NCI-H2081 treated with DMSO at 0.1 percent for 48 hours (cell line): ENCODE results near the gene NFATC1.

ENCODE experiments used
- DNase-seq: peaks from one replicate; lab custom pipeline; 2025; lab: John Stamatoyannopoulos, UW

The NFATC1 gene

GRCh38 chr18:79572848-79573451, 177.2 kb downstream of the NFATC1 start:
- DNase-seq = no peak

- no peak for DNase-seq
These were observed 178.3 kb downstream of the NFATC1 start for GRCh38 chr18:79573921-79574491.

- DNase-seq = no peak
These were observed 179.3 kb downstream of the NFATC1 start for GRCh38 chr18:79574938-79575525.

- no peak for DNase-seq
These were observed 180.4 kb downstream of the NFATC1 start for GRCh38 chr18:79575891-79576685.

GRCh38 chr18:79576686-79577351, 181.1 kb downstream of the NFATC1 start:
- peak; percentile 11 for DNase-seq

GRCh38 chr18:79577451-79578395, 182.0 kb downstream of the NFATC1 start:
- DNase-seq = no peak

GRCh38 chr18:79578396-79579260, 182.9 kb downstream of the NFATC1 start:
- no peak for DNase-seq
